Left ventricle myocardium superior (tissue), 1 donor: ENCODE data around the gene LTBP2. TPM values are rescaled to one million over a fixed set of nuclear protein-coding genes. Genes with fewer than 3 reads are reported as not detected.

Source experiments
- ATAC-seq: fragments of 200-7000 bp; cut with Tn5 transposase; one replicate; pipeline ENCODE4 v1.9.1; 2020; ENCODE audit warnings: mild to moderate bottlenecking, moderate library complexity
- DNase-seq: peaks from one replicate; pipeline ENCODE4 v3.0.0-alpha.2; 2020
- intact Hi-C: fragments of 100-400 bp; cut with micrococcal nuclease; formaldehyde crosslinking; loops from one replicate; pipeline ENCODE4 v1.11.0; 2022
- total RNA-seq: library from RNA; stranded (reverse); fragmentation: NEBNext Ultra II Directional; extraction: Animal tissue kit (Norgen Biotek cat#: 25700); gene quantifications from one replicate; pipeline ENCODE4 v1.2.1, GENCODE V29; 2021
- donor health status: DM: no; HTN: yes; CAD: no; lungs with severe emphysema.

The LTBP2 gene
- total RNA-seq, 1 donor from 2014 or later = 16.0 TPM

DNA sequence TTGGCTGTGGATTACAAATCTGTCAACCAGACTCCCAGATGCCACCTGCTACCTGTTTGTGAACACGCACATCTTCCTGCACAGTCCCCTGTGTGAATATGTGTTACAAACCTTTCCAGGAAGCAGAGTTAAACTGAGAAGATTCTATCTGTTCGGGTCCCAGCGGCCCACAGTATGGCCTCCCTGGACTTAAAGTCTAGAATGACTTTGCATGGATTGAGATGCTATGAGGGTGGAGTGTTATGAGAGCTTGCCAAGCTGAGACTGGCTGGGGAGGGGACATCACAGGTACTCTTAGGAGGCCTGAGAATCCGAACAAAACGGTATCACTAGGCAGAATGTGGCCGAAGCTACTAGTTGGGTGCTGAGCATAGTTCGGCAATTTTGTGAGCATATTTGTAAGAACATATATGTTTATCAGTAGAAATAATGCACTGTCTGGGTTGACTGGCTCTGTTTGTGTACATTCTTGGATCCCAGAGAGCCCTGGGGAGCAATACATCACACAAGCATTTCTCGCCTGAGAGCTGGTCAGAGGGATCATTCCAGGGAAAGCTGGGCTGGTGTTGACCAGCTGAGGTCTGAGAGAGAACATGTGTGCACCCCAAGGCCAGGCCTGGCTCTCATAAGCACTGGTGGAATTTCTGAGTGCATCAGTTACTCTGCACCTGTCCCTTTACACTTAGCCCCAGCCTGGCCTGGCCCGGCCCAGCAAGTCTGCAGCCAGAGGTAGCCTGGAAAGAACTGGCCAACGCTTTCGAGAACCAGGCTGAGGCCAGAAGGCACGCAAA, 29.8 kb upstream of the LTBP2 start:
- intact Hi-C loops = no loop called here
- DNase-seq (peak; percentile 62), ATAC-seq (peak; percentile 77)

DNA sequence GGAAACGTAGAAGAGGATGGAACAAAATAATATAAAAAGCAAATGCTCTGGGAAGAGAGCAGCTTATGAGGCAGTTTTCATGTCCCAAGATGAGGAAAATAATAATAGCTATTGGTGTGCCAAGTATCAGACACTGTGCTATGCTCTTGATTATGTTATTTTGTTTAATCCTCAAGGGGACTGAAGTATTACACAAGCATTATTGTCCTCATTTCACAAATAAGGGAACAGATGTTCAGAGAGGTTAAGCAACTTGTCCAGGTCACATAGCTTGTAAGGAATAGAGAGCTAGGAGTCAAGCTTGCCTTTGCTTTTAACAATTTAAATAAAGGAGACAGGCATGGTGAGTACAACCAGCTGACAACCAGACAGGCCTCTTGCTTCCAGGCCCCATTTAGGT, 26.9 kb upstream of the LTBP2 start:
- DNase-seq (no peak), ATAC-seq (peak; percentile 63)
- intact Hi-C loops = no loop called here

DNA sequence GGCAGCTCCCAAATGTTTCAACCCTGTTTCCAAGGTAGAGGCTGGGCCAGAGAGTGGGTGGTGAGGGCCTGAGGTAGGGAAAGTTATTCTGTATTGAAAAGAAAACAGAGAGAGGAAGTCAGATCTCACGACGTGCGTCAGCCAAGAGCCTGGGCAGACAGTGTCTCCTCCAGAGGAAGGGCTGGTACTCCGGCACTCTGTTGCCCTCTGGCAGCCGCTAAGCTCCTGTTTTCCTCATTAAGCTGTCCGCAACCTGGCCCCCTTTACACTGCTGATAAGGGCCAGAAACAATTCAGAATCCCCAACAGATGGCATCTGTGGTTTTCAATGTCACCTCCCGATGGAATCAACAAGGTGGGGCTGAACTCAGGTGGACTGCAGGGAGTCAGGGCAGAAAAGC, 26.0 kb upstream of the LTBP2 start:
- intact Hi-C loops = no loop called here
- ATAC-seq (no peak), DNase-seq (no peak)

- ATAC-seq (no peak), DNase-seq (no peak)
- intact Hi-C loops = no loop called here
Observed at GRCh38 chr14:74637178-74637550, 25.1 kb upstream of the LTBP2 start.

DNA sequence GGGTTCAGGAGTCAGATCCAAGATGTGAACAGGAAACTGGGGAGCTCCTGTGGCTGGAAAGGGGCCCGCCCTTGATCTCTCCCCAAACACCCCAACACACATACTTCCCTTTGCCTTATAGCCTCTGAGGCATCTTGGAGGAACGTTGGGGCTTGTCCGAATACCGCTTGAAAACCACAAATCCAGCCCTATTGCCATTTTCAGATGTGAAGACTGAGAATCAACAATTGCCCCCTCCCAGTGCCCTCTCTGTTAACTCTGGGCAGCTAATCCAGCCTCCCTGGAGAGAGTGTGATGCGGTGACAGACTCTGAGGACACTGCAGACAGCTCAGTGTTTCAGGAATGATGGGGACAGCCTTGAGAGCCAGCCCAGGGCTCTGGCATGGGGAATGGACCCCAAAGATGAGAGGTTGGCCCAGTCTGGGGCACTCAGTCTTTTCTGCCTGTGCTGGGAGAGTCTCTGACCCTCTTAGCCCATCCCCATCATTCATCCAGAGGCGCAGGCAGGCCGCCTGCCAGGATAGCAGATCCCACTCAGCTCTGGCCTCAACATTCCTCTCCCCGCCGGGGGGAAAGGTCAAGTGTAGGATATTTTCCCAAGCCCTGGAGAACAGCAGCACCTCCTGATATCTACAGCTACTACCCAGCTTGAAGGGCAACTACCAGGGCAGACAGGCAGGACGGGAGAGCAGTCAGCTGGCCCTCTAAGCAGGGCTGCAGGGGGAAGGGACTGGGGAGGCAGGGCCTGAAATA, 24.6 kb upstream of the LTBP2 start:
- ATAC-seq (no peak), DNase-seq (no peak)
- intact Hi-C loops = no loop called here

DNA sequence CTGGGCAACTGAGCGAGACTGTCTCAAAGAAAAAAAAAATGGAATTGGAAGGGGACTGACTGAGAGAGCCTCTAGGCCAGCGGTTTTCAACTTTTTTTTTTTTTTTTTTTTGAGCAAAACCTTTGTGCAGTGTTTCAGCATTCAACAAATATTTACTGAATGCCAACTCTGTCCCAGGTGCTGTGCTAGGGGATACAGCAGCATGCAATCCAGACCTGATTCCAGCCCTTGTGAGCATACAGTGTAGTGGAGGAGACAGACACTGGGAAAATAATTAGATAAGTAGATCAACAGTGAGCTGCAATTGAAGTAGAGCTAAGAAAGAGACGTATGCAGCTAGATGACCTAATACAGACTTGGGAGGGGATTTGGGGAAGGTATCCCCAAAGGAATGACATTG, 23.8 kb upstream of the LTBP2 start:
- no peak for ATAC-seq
- intact Hi-C loops = no loop called here

GRCh38 chr14:74634964-74635363, 22.9 kb upstream of the LTBP2 start:
- ATAC-seq = peak; percentile 56
- intact Hi-C loops = no loop called here
- DNase-seq = peak; percentile 46

More for the DNA sequence above, 23.8 kb upstream of the LTBP2 start:
- no peak for DNase-seq

DNA sequence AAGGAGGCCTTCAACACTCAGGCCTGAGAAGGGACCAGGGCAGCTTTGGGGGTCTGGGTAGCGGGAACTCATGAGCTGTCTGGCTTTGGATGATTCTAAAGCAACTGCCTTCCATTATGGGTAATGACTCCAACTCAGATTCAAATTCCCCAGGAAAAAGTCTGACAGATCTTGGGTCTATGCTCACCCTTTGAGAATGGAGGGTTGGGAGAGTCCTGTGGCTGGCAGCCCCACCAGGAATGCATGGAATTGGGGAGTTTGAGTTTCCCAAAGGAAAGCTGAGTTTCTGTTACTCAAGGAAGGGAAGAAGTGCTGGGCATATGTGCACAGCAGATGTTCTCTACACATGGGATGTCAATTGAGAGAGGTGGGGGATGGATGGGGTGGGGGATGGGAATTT, 22.4 kb upstream of the LTBP2 start:
- ATAC-seq (no peak), DNase-seq (no peak)
- intact Hi-C loops = no loop called here

DNA sequence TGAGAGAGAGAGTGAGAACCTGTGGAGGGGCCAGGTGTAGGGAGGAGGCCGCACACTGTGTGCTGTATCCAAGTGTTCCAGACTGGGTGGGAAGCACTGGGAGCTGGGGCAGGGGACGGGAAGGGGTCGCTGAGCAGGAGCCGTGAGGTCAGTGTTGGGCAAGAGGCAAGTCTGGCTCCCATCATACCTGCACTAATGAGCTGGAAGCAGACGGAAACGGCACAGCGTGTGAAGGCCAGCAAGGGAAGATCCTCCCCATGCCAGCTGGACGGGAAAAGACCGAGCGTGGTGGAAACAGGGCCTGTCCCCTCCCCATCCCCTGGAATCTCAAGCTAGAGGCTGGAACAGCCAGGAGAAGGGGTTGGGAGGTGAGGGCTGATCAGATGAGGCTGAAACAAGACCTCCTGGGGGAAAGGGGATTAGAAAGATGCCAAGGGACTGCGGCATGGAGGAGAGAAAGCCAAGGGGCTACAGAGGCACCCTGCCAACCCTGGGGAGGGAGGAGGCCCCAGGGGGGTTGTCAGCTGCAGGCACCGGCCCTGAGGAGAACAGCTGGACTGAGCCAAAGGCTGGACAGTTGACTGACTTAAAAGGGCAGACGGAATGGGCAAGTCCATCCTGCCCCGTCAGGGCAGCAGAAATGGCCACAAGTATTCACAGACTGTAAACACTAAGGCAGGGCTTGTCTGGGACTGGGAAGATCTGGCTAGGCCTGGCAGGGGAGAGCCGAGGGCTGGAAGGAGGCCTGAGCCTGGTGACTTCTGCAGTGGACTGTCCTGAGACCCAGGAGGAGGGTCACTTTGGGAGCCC, 19.0 kb upstream of the LTBP2 start:
- intact Hi-C loops = no loop called here
- ATAC-seq (peak; percentile 64), DNase-seq (no peak)

DNA sequence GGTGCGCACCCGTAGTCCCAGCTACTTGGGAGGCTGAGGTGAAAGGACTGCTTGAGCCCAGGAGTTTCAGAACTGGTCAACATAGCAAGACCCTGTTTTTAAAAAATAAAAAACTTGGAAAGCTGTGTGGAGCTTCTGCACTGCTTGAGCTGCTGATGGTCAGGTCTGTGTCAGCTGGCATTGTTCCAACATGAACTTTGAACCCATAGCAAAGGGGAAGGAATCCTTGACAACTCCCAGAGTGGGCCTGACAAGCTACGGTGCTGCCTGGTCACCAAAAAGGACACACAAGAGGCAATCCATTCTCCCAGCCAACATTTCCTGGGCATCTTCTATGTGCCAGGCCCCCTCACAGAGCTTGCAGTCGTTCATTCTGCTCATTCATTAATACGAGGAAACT, 16.4 kb upstream of the LTBP2 start:
- ATAC-seq = no peak

DNA sequence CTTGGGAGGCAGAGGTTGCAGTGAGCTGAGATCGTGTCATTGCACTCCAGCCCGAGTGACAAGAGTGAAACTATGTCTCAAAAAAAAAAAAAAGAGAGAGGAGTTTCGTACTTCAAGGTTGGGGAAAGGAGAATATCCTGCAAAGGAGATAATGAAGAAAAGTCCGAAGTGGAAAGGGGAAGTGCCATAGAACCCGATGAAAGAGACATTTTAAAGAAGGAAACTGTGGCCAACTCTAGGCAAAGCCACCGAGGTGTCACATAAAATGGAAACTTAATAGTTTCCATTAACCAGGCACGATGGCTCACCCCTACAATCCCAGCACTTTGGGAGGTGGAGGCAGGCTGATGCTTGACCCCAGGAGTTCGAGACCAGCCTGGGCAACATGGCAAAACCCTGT, 15.0 kb upstream of the LTBP2 start:
- ATAC-seq (no peak), DNase-seq (no peak)
- intact Hi-C loops = no loop called here

More for the DNA sequence above, 16.4 kb upstream of the LTBP2 start:
- DNase-seq = no peak
- intact Hi-C loops = no loop called here

DNA sequence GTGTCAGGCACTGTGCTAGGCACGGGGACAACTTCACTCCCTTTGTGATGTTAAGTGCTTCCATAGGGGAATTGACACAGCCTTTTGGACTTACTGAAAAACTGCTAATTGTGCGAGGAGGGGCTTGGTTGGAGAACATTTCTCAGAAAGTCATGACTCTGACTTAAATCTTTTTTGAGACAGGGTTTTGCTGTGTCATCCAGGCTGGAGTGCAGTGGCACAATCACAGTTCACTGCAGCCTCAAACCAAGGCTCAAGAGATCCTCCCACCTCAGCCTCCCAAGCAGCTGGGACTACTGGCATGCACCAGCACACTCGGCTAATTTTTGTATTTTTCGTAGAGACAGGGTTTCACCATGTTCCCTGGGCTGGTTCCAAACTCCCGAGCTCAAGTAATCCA, 10.2 kb upstream of the LTBP2 start:
- DNase-seq = no peak
- ATAC-seq = no peak
- intact Hi-C loops = no loop called here

DNA sequence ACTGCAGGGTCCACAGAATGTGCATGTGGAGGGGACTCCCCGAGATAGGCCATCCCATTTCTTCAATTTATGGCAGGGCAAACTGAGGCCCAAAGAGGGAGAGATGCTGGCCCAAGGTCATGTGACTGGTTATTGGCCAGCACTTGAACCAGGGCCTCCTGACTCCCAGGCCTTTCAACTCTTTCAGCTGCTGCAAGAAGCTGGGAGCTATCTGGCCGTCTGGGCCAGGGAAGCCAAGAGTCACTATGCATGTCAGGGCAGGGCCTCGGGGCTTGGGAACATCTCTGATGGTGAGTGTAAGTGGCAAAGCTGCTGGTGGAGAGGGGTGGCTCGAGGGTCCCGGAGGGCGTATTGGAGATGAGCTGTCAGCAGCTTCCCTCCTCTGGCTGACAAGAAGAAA, 9.5 kb upstream of the LTBP2 start:
- ATAC-seq = no peak
- no peak for DNase-seq
- intact Hi-C loops = no loop called here

DNA sequence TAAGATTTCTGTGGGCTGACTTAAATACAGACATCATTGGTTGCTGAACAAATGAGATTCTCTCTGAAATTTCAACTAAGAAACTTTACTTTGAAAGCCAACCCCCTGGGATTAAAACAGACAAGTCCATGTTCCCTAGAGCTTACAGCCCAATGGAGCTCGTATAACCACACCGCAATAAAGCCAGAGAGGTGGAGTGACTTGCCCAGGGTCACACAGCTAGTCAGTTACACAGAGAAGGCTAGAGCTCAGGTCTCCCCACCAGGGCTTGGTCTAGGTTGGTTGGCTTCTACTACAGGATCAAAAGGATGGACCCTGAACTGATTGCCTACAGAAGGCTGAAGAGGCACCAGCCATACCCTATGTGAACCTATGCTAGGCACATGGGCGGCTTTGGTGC, 8.9 kb upstream of the LTBP2 start:
- intact Hi-C loops = no loop called here
- ATAC-seq (no peak), DNase-seq (no peak)

GRCh38 chr14:74620497-74620921, 8.5 kb upstream of the LTBP2 start:
- intact Hi-C loops = no loop called here
- ATAC-seq (peak; percentile 5), DNase-seq (no peak)

DNA sequence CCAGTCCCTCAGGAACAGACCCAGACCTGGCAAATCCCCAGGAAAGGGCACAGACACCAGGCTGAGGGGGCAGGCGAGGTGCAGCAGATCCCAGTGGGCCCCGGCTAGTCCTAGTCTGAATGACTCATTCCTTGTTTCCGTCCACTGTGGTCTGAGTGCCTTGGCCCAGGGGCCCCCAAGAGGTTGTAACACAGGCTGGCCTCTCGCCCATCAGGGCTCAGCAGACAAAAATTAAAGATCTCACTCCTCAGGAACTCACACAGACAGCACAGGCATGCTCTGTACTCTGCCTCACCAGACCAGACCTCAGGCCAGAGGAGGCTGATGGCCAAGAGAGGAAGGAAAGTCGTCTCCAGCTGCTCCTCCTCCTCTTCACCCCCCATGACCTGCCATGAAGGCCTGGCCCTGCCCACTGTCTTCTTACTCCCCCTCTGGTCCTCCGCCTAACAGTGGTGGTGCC, 7.7 kb upstream of the LTBP2 start:
- DNase-seq = peak; percentile 88
- ATAC-seq = peak; percentile 89
- intact Hi-C loops = no loop called here

GRCh38 chr14:74618078-74618952, 6.3 kb upstream of the LTBP2 start:
- DNase-seq = no peak
- intact Hi-C loops = no loop called here
- peak; percentile 10 for ATAC-seq

- no peak for DNase-seq
- ATAC-seq = no peak
- intact Hi-C loops = no loop called here
Observed at GRCh38 chr14:74616996-74617700, 5.1 kb upstream of the LTBP2 start.
